ENCODE measurements around the gene BMAL1. TPM values are rescaled to one million over a fixed set of nuclear protein-coding genes. Genes with fewer than 3 reads are reported as not detected.

The BMAL1 gene
- 6.2 and 7.8 TPM in 2 replicates for total RNA-seq

DNA sequence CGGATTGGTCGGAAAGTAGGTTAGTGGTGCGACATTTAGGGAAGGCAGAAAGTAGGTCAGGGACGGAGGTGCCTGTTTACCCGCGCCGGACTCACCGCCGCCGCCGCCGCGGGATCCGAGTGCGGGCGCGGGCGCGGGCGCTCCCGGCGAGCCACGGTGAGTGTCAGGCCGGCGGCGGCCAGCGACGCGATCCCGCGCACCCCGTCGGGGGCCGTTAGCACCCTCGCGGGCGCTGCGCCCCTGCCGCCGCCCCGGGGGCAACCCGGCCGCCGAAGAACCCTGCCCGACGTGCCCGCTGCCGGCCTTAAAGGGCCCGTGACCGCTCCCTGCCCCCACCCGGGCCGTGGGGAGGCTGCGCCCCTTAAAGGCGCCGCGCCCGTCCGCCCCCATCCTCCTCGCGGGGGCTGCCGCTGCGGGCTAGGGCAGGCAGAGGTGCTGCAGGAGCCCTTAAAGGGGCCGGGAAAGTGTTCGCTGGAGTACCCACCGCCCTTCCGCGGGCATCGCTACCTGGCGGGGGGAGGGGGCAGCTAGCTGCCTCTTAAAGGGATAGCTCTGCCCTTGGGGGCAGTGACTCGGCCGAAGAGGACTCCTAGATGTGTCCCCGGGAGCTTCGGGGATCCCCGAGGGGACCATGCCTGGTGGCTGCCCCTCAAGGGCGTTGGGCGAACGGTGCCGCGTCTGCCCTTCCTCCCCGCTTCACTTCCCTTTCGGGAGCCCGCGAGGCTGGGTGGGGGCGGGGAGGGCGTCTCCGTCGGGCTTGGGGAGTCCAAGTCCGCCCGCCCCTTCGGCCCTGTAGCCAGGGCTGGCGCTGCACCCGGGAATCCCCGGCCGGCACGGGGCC, at the start of gene BMAL1:
TSS of gene BMAL1 (plus strand) at position 23 of the 841 bp plus-strand sequence. CDS start 76,519 bp downstream, outside the sequence.

Other genes with a start within 250 kb of the BMAL1 start
- 122 and 144 TPM in 2 replicates for gene BTBD10, start 185.4 kb downstream of the BMAL1 start, total RNA-seq
- gene PTH, start 218.2 kb downstream of the BMAL1 start, total RNA-seq: not detected in 2 replicates

All from epithelial cell of umbilical artery (primary cell).